ENCODE measurements around the gene KCTD4.
"Not testable (repeated sequence)": the region's sequence is repeated elsewhere in the genome, so short reads cannot be mapped to it uniquely, and the experiment has no call there.

The KCTD4 gene

GRCh38 chr13:45215392-45216077 is 14.7 kb upstream of the KCTD4 start:
- DNase-seq = no peak

GRCh38 chr13:45209229-45209628 is 8.4 kb upstream of the KCTD4 start:
- DNase-seq = no peak

- no peak for DNase-seq
Observed at GRCh38 chr13:45208132-45208531, 7.3 kb upstream of the KCTD4 start.

DNA sequence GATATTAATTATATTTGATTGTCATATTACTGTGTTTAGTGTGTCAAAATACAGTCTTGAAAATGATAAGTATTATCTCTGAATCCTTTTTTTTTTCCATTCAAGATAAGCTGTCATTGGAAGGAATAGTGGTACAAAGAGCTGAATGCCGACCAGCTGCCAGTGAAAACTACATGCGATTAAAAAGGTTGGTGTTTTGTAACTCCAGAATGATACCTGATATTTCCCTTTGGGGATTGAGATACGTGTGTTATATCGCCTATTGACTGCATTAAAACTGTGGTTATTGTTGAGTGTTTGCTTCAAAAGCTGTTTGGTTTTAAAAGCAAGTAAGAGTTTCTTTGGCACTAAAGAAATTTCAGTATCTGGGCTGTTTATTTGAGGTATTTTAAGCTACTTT is 6.5 kb upstream of the KCTD4 start:
- DNase-seq = no peak

DNA sequence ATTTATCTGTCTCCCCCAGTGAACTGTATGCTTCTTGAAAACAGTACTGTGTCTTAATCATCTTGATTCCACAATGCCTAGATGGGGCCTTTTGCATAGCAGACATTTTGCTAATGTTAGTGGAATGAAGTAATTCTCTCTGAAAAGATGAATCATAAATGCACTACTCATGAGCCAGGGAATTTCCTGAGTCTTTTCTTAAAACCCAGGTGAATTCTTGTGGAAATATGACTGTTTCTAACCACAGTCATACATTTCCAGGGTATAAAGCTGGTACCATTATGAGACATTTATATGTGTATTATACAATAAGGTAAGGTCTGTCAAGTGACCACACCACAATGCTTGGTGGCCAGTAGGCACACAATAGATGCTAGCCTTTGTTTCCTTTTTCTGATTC is 5.5 kb upstream of the KCTD4 start:
- no peak for DNase-seq

- peak; percentile 19 for DNase-seq
Observed at GRCh38 chr13:45205124-45205523, 4.3 kb upstream of the KCTD4 start.

DNA sequence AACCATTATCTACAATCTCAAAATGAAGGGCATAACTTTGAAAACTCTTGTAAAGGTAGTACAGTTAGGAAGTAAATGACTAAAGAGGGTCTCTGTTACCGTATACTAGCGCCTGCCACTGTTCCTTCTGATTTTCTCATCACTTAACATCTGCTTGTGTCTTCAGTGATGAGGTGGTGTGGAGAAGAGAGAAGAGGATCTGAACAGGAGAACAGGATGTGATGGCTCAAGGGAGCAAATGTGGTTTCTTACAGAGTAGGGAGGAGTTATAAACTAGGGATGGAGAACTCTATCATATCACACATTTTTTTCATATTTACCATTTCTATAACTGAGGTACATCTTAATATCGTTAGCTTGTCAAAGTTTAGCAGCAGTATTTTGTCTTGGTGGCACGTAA is 1.1 kb downstream of the KCTD4 start:
- DNase-seq = no peak

DNA sequence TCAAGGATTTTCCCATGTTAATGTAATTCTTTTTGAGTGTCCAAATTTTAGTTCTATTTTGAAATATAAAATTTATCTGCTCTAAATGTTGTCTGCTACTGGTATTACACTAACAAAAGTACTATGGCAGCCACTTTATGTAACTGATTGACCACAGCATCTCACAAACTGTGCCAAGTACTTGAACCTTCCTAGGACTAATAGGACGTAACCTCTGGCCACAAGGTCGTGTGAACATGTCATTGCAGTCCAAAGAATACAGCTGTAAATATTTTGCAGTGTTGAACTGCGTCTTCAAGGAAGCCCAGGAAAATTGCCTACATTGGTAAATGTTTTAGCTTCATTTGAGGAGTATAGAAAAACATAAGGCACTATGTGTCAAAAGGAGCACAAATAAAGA is 1.9 kb downstream of the KCTD4 start:
- no peak for DNase-seq

DNA sequence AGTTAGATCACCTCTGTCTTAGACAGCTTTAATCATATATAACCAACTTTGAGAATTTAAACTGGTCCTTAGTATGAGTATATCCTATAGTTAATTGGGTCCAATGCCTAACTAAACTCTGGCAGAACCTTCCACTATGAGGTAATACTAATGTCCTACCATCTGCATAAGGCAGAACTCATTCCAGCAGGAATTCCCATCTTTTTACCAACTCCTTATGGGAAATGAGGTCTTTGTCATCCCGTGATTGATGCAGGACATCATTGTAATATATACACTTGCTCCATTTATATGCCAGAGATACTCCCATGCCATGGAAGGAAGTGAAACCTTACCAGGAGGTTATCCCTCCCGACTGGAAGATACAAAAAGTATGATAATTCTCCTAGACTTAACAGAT is 2.8 kb downstream of the KCTD4 start:
- DNase-seq = no peak

GRCh38 chr13:45196622-45197021 is 4.2 kb downstream of the KCTD4 start:
- DNase-seq = no peak

DNA sequence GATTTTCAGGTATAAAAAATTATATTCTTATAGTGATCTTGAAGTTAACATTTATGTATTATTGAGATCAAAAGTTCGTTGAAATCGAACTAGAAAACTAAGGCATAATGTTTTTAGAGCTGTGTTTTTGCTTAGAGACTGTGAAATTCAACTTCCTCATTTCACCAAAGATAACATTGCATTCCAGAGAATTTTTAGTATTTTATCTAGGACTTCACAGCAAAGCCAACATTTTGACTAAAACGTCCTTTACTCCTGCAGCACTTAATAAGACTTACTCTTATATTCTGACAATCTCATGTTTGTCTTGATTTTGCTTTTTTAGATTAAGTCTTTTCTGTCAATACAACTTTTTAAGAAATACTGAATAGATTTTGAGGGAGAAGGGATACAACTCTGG is 4.7 kb downstream of the KCTD4 start:
- DNase-seq = peak; percentile 81

- peak; percentile 68 for DNase-seq
Observed at GRCh38 chr13:45195421-45195820, 5.4 kb downstream of the KCTD4 start.

GRCh38 chr13:45194081-45194939 is 6.5 kb downstream of the KCTD4 start:
- DNase-seq = peak; percentile 15

- DNase-seq = no peak
Observed at GRCh38 chr13:45191874-45192273, 9.0 kb downstream of the KCTD4 start.

- DNase-seq = not testable (repeated sequence)
Observed at GRCh38 chr13:45189511-45189910, 11.3 kb downstream of the KCTD4 start.

GRCh38 chr13:45189077-45189476 is 11.8 kb downstream of the KCTD4 start:
- DNase-seq = not testable (repeated sequence)

GRCh38 chr13:45185286-45185685 is 15.6 kb downstream of the KCTD4 start:
- DNase-seq = no peak

DNA sequence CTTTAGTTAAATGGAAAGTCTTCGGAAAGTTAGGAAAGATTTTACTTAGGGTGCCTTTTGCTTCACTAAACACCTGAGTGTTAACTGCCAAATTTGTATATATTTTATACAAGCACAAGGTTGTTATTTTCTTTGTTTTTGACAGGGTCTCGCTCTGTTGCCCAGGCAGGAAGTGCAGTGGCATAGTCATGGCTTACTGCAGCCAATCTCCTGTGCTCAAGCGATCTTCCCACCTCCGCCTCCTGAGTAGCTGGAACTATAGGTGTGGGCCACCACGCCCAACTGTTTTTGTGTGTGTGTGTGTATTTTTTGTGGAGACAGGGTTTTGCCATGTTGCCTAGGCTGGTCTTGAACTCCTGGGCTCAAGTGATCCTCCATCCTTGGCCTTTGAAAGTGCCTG is 16.2 kb downstream of the KCTD4 start:
- no peak for DNase-seq

DNA sequence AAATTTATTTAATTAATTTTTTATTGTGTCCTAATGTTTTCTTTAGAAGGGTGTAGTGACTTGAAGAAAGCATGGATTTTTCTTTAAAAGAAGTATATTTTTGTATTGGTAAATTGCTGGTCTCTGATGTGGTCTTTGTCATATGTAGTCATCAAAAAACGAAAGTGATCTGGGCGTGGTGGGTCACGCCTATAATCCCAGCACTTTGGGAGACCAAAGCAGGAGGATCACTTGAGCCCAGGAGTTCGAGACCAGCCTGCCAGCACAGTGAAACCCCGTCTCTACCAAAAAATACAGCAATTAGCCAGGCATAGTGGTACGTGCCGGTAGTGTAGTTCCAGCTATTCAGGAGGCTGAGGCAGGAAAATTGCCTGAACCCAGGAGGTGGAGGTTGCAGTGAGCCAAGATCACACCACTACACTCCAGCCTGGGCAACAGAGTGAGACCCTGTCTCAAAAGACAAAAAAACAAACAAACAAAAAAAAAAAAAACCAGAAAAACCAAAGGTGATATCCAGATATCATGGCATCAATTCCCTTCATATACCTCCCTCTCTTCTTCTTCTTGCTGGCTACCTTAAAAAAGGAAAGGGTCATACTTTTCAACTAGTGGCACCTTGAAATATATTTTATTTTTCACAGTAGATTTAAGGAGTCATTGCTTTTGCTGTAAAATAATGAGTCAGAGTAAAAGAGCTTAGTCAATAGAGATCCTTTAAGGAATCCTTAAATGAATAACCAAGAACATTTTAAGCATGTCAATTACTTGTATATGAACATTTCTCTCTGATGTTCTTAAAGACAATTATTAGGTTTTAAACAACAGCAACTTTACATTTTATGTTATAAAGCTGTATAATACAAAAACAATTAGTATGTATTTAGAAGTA is 19.9 kb downstream of the KCTD4 start:
- no peak for DNase-seq

DNA sequence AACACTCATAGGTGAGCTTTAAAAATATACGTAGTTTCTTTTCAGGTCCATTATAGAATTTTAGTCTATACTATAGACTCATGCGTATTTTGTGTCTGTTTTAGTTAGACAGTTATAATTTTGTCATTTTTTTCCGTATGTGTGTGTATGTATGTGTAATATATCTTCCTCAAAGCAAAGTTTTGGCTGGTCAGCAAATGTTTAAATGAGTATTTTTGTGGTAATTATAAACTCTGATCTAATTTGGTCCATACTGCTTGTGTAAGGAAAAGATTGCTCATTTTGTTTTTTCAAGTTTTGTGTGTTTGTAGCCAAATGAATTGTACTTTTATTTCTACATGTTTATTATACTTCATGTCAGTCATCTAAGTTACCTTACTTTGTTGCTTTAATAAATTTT is 20.5 kb downstream of the KCTD4 start:
- DNase-seq = no peak

DNA sequence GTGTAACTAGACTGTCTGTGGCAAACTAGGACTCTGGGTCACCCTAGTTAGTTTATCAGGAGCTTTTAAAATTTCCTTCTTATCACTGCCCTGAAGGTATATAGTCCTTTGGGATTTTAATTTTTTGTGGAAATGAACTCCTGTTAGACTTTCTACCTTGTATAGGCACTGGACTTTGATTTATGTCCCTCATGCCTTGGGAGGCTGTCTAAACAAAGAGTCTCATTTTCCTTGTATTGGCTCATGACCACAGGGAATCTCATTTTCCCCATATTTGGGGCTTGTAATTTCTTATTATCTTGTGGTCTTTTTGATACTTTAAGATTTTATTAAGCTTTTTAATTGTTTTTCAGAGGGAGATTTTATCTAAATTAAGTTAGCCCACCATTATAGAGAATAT is 21.4 kb downstream of the KCTD4 start:
- DNase-seq = no peak

DNA sequence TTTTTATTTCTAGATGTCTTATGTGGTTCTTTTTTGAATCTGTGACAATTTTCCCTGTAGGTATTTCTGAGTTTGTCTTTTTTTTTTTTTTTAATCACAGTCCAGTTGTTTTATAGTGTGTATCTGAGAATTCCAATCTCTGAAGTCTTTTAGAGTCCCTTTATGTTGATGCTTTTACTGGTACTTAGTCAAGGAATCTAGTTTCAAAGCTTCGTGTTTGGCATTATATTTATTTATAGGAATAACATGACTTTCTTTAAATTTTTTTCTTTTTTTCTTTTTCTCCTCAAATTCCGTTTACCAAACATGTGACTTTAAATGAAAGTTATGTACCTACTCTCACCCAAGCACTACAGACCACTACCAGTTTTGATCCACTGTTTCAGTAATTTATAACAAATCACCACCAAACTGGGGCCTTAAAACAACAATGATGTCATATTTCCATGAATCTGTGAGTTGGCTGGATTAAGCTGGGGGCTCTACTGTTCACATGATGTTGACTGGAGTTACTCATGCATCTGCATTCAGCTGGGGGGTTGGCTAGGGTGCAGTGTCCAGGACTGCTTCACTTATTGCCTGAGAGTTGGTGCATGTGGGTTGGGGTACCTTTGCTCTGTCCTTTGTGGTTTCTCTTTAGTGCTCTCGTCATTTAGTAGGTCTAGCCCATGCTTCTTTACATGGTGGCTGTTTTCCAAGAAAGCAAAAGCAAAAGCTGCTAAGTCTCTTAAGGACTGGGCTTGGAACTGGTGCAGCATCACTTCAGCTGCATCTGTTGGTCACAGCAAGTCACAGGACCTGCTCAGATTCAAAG is 22.3 kb downstream of the KCTD4 start:
- peak; percentile 45 for DNase-seq

DNA sequence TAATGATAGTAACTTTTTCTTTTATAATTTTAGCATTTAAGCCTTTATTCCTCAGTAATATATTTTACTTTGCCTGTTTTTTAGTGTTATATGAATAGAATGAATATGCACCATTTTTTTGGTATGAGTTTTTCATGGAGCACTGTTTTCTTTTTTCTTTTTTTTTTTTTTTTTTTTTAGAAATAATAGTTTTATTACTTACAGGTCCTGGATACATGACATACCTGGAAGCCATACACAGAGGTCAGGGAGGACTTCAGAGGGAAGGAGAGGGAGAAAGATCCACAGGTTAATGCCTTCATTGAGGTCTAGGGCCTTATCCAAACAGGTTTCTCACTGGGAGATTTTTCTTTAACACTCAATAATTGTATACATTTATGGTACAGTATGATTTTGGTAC is 26.4 kb downstream of the KCTD4 start:
- DNase-seq = no peak

All from OCI-M1 (cell line).